ENCODE measurements around the gene IGSF21.
A peak's percentile ranks its signal among the peaks of the same experiment; 100 is the strongest.

The IGSF21 gene

DNA sequence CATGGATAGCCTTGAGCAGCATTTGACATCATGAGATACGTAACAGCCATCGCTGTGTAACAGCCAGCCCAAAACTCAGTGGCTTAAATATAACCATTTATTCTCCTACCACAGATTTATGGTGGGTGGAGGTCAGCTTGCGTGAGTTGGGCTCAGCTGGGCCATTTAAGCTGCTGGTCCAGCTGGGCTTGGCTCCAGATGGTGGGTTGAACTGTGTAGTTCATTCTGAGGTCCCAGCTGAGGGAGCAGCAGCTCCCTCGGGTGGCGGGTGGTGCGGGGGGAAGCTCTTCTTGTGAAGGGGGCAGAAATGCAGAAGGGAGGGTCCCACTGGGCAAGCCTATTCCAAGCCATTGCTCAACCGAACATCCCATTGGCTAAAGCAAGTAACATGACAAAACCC lies 75.9 kb downstream of the IGSF21 start:
- DNase-seq: no peak

DNA sequence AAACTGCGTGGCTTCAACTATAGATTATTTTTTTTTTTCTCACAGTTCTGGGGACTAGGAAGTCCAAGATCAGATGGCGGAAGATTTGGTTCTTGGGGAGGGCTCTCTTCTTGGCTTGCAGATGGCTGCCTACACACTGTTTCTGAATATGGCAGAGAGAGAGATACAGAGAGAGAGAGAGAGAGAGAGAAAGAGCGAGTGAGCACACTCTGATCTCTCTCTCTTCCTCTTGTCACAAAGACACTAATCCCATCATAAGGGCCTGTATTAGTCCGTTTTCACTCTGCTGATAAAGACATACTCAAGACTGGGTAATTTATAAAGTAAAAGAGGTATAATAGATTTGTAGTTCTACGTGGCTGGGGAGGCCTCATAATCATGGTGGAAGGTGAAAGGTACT lies 79.5 kb downstream of the IGSF21 start:
- no peak for DNase-seq

DNA sequence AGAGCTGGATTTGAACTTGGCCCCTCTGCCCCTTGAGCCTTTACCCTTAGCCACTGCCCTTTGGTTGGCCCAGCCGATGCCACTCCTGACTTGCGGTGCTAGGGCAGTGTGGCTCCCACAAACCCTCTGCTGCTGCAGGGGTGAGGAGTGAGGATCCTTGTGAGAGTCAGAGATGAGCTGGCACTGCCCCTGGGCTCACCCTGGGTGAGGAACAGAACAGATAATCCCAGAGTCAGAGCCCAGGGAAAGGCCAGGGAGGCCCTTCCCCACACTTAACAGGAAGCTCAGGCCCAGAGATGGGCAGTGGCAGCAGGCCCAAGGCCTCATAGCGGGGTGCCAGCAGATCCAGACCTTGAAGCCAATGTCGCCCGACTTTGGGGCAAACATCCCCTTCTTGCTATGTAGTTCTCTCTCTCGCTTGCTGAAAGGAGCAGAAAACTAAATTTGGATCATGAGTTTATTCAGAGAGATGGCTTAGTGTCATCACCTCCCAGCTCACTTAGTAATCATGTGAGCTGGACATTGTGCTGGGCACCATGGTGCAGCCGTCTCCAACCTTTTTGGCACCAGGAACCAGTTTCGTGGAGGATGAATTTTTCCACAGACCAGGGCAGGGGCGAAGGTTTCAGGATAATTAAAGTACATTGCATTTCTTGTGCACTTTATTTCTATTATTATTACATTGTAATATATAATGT lies 81.4 kb downstream of the IGSF21 start:
- no peak for DNase-seq

DNA sequence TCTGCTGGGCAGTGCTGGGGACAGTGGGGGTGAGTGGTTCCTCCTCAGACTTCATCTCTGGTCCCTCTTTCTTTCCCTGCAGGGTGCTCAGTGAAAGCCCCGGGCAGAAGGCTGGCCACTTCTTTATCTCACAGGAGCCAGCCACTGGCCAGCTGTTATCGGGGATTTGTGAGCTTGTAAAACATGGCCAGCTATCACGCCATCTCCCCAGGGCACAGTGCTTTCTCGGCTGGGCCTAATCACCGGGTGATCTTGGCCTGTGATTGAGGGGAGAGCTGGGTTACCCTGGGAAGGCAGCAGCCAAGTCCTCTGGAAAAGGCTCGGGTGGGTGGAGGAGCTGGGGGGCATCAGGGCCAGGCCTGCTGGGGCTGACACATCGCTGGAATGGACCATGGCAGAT lies 83.0 kb downstream of the IGSF21 start:
- DNase-seq: no peak

DNA sequence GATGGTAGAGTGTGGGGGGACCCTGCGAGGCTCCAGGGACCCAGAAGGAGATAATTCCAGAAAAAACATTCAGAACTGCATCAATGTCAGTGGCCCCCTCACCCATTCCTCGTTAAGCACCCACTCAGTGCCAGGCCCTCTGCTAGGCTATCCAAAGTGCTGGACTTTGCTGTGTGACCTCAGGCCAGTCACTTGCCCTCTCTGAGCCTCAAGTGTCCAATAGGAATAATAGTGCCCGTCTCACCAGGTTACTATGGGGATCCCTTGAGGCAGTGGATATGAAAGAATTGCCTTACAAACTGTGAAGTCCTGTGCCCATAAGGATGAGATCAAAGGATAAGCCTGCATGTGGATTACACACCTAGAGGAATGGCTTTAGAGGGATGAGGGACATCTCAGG lies 83.4 kb downstream of the IGSF21 start:
- DNase-seq: no peak

DNA sequence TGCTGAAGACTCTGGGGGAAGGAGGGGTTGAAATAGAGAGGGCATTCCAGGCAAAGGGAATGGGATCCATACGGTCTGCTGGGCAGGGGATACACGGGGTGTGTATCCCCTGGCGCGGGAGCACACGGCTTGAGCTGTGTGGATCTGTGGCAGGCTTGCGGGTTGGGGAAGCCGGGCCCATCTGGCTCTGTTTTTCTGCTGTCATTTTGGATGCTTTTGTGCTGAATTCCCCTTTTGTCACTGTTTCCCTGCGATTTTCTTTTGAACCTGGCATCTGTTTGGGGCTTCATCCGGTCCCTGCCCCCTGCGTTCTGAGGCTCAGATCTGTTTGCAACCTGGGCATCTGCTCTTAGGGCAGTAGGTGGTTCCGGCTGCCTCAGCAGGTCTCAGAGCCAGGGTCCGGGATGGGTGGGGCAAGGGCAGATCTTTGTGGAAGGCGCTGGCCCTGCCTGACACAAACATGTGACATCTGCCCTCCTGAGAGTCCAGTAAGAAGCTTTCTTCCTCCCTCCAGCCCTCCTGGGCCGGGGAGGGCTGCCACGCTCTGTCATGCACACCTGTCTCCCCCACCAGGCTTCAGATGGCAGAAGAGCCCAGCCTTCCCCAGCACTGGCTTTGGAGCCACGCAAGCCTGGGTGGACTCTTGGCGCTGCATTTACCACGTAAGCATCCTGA lies 84.0 kb downstream of the IGSF21 start:
- DNase-seq: no peak

DNA sequence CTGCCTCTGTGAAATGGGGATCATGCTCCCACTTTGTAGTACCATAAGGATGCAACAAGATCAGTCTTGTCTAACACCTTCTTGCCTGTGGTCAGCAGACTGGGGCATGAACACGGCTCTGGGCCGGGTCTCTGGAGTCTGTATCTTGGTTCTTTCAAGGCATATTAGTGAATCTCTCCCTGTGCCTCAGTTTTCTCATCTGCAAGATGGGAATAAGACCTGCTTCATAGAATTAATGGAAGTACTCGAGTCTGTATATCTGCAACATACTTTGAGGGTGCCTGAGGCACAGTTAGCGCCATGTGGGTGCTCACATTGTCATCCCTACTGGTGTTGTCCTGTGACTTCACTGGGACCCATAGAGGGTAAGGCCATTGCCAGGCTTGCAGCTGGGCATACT lies 84.6 kb downstream of the IGSF21 start:
- no peak for DNase-seq

DNA sequence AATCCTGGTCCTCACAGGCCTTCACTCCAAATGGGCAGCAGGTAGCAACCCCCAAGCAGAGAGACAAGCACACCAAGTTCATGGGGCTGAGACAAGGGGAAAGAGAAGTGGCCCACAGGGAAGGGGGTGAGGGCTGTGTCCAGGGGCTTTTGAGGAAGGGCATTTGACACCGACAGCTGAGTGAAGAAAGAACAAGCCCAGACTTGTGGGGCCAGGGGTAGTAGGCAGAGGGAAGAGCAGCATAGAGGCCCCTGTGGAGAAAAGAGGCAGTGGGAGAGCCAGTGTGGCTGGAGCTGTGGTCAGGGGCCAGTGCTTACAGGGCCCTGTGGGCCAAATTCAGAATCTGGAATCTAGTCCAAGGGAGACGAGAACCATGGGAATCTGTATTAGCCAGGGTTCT lies 85.4 kb downstream of the IGSF21 start:
- no peak for DNase-seq

DNA sequence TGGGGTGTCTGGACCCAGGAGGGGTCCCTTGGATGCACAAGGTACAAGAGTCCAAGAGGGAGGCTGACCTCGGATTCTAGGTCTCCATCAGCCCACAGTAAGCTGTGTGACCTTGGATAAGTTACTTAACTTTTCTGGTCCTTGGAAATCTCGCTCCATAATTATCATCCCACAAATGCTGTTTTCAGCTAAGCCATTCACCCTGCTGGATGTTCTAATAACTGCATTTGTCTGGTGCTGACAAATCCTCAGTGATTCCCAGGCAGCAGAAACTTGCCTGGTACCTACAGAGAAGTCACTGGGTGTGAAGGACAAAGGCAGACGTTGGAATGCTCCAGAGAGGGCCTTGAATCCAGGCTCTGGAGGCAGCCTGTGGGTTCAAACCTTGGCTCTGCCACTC lies 89.7 kb downstream of the IGSF21 start:
- no peak for DNase-seq

DNA sequence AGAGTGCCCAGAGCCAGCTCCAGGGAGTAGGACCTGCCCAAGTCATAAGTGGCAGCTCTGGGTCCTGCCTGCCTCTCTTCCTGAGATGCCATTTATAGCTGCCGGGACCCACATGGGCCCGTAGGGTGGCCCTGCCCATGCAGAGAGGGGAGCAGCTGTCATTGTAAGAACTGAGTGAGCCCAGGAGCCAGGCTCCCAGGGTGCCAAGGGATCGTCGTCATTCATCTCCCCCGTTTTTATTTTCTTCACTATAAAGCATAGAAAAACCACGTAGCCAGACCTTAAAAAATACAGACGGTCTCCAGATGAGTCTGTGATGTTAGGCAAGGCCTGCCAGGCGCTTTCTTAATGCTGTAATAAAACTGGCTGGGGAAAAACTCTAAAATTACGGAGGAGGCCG lies 90.7 kb downstream of the IGSF21 start:
- DNase-seq: no peak

DNA sequence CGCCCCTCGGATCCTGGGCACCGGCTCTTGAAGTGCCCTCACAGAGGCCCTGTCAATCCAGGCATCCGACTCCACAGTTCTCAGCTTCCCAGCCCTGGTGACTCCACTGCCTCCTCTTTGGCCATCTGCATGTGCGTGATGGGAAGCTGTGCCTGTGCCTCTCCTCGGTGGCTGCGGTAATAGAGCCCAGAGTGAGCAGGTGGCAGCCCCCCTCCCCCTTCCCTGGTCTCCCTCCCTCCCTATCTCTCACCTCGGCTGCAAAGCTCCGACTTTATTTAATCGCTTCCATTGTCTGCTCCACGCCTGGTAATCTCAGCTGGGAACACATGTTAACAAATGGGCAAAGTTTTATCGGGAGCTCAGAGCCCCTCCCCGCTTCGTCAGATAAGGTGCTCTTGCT lies 91.9 kb downstream of the IGSF21 start:
- DNase-seq: peak; percentile 9

DNA sequence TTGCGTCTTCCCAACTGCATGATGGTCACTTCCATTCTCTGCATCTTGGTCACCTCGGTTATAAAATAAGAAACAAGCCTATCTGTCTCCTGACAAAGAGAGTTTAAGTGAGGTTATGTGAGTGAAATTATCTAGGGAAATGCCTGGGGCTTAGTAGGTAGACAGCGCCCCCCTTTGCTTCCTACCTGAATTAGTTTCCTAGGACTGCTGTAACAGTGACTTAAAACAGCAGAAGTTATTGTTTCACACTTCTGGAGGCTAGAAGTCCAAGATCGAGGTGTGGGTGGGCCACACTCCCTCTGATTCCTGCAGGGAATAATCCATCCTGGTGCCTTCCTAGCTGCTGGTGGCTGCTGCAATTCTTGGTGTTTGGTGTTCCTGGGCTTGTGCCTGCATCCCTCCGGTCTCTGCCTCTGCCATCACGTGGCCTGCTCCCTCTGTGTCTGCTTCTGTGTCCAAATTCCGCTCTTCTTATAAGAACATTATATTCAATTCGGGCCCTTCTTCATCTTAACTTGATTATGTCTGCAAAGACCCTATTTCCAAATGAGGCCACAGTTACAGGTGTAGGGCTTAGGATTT lies 92.6 kb downstream of the IGSF21 start:
- no peak for DNase-seq

DNA sequence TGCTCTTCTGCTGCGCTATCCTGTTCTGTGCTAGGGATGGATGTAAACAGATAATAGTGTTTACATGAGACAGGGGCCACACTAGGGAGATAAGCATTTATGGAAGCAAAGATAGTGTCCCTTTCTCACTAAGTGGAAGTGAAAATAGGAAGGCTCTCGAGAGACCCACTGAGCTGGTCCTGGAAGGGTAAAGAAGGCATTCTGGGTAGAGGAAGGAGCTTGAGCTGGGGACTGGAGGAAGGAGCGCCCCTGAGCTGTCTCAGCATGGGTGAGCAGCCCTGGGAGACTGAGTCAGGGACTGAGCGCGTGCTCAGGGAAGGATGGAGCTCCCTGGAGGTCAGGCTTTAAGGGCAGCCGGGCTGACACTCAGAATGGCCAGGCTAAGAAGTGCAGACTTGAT lies 93.3 kb downstream of the IGSF21 start:
- no peak for DNase-seq

DNA sequence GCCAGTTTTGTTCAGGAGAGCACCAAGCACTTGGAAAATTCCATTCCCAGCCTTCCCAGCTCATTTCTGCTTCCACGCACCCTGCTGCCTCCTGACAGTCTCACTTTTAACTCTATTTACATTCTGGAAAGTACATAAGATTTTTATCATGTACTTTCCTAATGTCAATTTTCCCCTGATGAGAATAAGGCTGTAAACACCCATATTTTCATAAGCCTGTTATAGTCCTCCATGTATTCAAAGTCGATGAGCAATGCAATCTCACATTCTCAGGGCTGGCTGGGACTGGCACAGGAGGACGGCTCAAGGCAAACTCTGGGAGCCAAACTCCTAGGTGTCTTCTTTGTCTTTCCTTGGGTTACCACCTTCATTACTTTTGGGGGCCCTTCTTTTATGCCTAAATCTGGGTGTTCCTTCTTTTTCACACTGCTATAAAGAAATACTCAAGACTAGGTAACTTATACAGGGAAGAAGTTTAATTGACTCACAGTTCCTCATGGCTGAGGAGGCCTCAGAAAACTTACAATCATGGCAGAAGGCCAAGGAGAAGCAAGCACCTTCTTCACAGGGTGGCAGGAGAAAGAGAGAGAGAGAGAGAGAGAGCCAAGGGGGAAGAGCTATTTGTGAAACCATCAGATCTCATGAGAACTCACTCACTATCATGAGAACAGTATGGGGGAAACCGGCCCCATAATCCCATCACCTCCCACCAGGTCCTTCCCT lies 94.6 kb downstream of the IGSF21 start:
- no peak for DNase-seq

DNA sequence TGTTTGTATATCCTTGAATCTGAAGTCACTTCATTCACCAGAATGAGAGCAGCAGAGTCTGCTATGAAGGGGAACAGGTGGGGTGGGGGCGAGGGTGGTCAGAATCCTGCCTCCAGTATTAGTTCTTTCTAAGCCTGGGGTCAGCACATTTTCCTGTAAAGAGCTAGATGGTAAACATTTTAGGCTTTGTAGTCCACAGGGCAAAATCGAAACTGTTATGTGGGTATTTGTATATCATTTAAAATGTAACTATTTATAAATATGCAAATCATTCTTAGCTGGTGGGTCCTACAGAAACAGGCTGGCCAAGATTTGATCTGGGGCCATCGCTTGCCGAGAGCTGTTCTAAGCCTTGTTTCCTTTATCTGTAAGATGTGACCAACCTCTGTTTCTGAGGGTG lies 96.0 kb downstream of the IGSF21 start:
- no peak for DNase-seq

DNA sequence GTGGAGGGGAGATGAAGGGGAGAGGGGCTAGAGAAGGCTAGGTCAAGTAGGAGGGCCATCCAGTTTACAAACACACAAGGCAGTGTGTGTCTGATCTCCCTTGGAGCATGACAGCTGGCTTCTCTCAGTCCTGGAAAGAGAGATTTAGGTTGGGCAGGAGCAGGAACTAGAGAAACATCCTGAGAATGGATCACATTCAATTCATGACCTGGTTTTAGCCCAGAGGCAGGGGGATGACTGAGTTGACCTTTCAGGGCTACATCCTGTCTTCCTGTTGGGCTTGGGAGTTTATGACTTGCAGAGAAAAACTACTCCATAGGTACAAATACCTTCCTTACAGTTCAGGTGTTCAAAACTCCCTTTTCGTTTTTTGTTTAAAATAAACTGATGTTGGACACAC lies 97.0 kb downstream of the IGSF21 start:
- DNase-seq: no peak

DNA sequence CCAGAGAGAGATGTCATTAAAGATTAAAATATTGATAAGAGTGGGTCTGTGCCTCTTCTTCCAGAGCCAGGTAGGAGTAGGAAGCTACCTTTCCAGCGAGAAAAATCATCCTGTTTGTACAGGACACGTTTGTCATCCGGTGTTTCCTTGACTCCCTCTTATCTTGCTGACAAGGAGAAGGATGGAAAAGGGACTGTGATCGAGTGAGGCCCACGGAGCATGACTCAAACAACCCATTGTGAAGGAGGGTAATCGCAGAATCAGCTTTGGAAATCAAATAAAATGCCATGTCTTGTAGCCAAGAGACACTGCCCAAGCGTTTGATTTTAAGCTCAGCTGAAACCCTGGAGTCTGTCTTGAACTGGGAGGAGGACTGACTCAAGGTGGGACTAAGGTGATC lies 97.7 kb downstream of the IGSF21 start:
- DNase-seq: no peak

DNA sequence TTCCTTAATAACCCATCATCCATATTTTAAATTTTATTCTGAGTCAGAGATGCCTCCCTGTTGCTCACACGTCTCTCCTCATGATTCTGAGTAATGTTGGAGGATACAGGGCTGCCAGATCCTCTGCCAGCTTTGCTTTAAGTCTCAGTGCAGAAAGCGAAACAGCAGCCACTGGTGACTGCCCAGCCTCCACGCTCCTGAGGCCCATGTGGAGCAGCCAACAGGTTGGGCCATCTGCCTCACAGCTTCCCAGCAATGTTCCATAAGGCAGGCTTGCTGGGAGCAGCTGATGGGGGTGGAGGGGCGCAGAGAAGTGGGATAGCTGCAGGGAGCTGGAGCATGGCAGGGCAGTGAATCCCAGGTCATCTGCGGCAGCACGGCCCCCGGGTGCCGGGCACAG lies 104.2 kb downstream of the IGSF21 start:
- no peak for DNase-seq

DNA sequence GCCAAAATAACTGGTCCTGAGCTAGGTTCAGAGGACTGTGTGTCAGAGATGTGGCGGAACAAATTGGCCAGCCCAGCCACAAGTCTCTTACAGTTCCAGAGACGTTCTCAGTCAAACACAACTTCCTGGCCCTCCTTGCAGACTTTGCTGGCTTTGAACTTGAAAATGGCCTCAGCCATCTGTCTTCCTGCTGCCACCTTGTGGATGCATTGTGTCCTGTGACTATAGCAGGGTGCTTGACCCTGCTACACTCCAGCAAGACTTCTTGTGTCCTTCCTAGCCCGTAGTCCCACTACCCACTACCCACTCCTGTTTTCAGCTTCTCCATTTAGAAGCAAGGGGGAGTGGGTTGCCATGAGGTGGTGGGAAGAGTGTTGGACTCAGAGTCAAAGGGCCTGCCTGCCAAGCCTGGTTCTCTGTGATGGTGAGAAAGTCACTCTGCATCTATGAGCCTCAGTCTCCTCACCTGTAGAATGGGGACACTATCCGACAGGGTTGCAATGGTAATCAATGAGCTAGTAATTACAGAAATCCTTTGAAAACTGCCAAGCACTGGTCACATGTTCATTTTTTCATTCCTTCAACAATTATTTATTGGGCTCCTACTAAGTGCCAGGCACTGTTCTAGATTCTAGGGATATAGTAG lies 109.9 kb downstream of the IGSF21 start:
- no peak for DNase-seq

DNA sequence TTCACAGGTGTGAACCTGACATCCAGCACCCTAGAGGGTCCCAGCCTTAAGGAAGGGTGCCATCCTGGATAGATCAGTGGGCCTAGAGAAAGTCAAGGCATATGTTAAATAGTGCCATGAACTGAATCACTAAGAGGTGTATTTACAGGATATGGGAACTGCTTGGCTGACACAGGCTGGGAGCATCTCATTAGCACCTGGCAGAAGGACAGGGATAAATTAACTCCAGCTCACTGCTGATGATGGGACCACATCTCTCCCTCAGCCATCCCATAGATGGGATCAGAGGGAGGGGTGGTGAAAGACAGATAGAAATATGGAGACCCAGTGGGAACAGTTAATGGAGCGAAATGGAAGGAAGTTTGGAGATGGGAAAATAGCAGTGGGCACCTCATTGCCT lies 122.0 kb downstream of the IGSF21 start:
- no peak for DNase-seq

DNA sequence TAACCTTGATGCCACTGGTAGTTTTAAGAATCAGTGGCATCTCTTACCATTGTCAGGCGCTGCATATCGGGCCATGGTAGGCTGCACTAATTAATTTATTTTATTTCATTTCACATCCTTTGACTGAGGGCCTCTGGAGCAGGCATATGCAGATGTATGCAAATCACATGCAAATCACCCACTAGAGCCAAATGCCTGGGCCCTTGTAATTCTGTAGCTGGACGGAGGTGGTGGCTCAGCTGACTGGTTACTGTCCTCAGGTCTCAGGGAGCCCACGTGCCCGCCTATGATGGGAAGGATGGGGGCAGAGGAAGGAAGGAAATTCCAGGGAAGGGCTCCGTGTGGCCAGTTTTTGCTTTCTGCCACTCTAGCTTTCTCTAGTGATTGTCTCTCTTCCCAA lies 122.7 kb downstream of the IGSF21 start:
- DNase-seq: no peak

DNA sequence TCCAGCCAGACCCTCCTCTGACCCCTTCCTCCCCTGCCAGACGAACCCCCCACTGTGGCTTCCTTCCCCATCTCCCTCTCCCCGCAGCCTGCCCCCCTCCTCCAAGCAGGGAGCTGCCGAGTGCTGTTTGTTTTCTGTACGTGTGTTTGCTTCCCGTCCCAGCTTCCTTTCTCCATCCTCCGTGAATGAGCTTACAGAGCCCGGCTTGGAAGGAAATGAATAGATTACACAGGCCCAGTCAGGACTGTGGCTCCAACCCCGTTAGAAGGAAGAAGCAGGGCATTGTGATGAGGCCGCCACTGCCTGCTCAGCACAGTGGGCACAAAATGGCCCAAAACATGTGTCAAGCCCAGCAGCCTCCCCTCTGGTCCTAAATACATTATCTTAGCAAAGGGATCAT lies 123.2 kb downstream of the IGSF21 start:
- no peak for DNase-seq

DNA sequence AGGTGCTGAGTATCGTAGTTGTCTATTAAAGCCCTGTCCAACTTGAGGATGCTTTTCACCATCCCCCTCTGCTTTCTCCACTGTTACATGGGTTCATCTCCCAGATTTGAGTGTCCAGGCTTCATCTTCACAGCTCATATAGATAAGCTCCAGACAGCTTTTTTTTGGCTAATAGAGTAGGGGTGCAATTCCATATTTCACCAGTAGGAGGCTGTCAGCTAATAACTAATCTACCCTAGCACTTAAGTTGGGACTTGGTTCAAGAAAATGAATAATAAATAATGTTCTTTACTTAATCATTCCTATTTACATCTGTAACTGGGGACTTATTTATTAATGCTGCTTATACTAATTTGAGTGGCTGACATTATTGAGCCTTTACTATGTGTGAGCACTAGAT lies 124.5 kb downstream of the IGSF21 start:
- no peak for DNase-seq

All from COR-L47 (cell line).